Stimulated activated CD8-positive, alpha-beta memory T cell treated with anti-CD3 and anti-CD28 coated beads, Interleukin-15, amount 100 ng/mL, for 48 hours (primary cell): ENCODE data around the gene SWI5.

Experiments
- DNase-seq, 2 donors: peaks; one replicate each; pipeline ENCODE4 v3.0.0-alpha.2; 2020; ENCODE audit warnings: low read depth in 2 of 2

Gene SWI5

DNA sequence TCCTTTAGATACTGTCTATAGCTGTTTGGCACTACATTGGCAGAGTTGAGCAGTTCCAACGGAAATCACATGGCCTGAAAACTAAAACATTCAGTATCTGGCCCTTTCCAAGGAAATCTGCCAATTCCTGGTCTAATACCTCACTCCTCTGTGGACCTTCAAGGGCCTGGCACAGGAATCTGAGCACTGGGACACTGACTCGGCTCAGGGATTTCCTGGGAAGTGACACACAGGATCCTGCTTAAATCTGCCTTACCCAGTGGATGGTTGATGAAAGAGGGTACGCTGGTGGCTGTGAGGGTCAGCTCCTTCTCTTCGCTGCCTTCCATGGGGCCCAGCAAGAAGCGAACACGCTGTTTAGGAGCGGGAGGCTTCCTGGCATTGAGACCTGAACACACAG lies 45.3 kb downstream of the SWI5 start:
- no peak for DNase-seq

DNA sequence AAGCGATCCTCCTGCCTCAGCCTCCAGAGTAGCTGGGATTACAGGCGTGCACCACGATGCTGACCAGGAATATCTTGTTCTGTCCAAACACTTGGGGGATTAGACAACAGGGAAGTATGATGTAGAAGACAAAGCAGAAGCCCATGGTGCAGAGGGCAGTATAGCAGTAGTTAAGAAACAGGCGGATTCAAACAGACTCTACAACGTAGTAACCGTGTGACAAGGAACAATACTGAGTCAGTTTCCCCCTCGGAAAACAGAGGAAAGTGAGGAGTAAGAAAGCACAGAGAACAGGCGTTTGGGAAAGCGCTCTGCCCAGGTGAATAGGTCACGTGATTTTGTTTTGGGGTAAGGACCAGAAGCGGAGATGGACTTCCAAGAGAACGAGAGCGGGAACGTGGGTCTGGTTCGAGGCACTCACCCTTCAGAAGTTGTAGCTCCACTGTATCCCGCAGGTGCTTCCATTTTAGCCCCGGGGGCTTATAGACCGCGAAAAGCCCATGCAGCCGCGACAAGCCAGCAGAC lies 45.9 kb downstream of the SWI5 start:
- DNase-seq = no peak

- DNase-seq = peak; percentile 86 to 88
Observed at GRCh38 chr9:128322404-128323211, 46.5 kb downstream of the SWI5 start, which contains the start of the genes COQ4 and TRUB2. Gene COQ4, plus strand, starts transcription at chr9:128322839. Its CDS starts 20 bp downstream, at chr9:128322859. Gene TRUB2, minus strand, starts transcription at chr9:128322447. Its CDS starts 39 bp downstream, at chr9:128322408.

DNA sequence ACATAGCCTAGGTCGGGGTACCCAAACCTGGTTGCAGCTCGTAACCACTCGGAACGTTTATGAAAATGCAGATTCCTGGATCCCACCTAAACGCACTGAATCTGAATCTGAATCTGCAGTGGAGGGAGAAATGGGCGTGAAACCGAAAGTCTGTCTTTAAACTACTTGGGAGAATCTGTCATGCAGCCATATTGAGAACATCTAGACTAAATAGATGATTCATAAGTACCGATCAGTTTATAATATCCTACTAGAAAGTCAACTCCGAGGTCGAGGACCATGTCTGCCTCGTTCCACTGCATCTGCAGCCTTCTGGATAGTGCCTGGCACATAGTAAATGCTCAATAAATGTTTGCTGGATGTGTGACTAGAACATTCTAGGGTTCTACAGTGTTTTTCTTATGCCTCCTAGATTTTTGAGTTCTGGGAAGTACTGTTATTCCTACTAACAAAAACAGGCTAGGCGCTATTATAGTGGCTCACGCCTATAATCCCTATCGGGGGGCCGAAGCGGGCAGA lies 47.2 kb downstream of the SWI5 start:
- no peak for DNase-seq

- no peak for DNase-seq
Observed at GRCh38 chr9:128323791-128324190, 47.7 kb downstream of the SWI5 start.

GRCh38 chr9:128324401-128324800 lies 48.3 kb downstream of the SWI5 start:
- no peak for DNase-seq

- DNase-seq = no peak
Observed at GRCh38 chr9:128325629-128326028, 49.6 kb downstream of the SWI5 start.

GRCh38 chr9:128333451-128333869 lies 57.4 kb downstream of the SWI5 start:
- DNase-seq = no peak

- DNase-seq = no peak
Observed at GRCh38 chr9:128335161-128335560, 59.1 kb downstream of the SWI5 start.

DNA sequence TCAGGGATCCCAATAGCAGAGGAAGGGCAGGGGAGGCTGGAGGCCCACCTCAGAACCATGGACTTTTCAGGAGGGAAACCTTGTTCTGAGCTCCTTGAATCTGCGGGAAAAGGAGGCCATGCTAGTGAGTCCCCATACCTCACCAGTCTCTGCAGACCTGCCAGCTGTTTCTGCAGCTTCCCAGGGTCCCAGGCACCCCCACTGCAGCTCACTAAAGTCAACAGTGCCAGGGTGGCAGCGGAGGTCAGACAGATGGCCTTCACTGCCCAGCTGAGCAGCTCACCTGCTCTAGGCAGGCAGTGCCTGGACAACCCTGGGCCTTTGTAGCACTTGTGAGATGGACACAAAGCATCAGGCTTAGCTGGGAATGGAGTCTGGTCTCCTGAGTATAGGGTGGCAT lies 59.8 kb downstream of the SWI5 start:
- no peak for DNase-seq

GRCh38 chr9:128337936-128338335 lies 61.9 kb downstream of the SWI5 start:
- no peak for DNase-seq
